OCI-LY1 (cell line): ENCODE results near the gene TFPI.

Experiments used
- H2AFZ ChIP-seq: fragments of 200-600 bp; sonication (generic), shearing (Covaris generic); 2 replicates; pipeline ENCODE4 v1.6.0; 2014; ENCODE audit warnings: antibody characterized with exemption, mild to moderate bottlenecking, low read length
- H3F3A ChIP-seq: fragments of 200-600 bp; sonication (generic), shearing (Covaris generic); 2 replicates; pipeline ENCODE4 v1.6.0; 2014; ENCODE audit warnings: mild to moderate bottlenecking, antibody characterized with exemption, low read length, moderate library complexity; ENCODE audit not compliant: insufficient read depth
- H3K27ac ChIP-seq: fragments of 200-600 bp; sonication (generic); 2 replicates; pipeline ENCODE4 v1.5.1; 2014; ENCODE audit warnings: low read length, mixed run types, mild to moderate bottlenecking, low read depth; ENCODE audit not compliant: poor library complexity, severe bottlenecking
- H3K27me3 ChIP-seq: fragments of 200-600 bp; sonication (generic); 2 replicates; pipeline ENCODE4 v1.6.0; 2014; ENCODE audit warnings: antibody characterized with exemption, mild to moderate bottlenecking, low read length, moderate library complexity; ENCODE audit not compliant: insufficient read depth
- H3K36me3 ChIP-seq: fragments of 200-600 bp; sonication (generic); 2 replicates; pipeline ENCODE4 v1.6.1; 2014; ENCODE audit warnings: mild to moderate bottlenecking, antibody characterized with exemption, low read length, moderate library complexity, mixed read lengths; ENCODE audit not compliant: insufficient read depth
- H3K4me1 ChIP-seq: fragments of 200-600 bp; sonication (generic); 2 replicates; pipeline ENCODE4 v1.5.1; 2014; ENCODE audit warnings: mild to moderate bottlenecking, low read length, moderate library complexity; ENCODE audit not compliant: insufficient read depth, severe bottlenecking
- H3K4me2 ChIP-seq: fragments of 200-600 bp; sonication (generic), shearing (Covaris generic); 2 replicates; pipeline ENCODE4 v1.6.1; 2014; ENCODE audit warnings: low read length
- H3K4me3 ChIP-seq: fragments of 200-600 bp; sonication (generic); 2 replicates; pipeline ENCODE4 v1.5.1; 2014; ENCODE audit warnings: low read length, low read depth, mild to moderate bottlenecking, mixed read lengths; ENCODE audit not compliant: poor library complexity, severe bottlenecking
- H3K79me2 ChIP-seq: fragments of 200-600 bp; shearing (Covaris generic); 2 replicates; pipeline ENCODE4 v1.6.1; 2016; ENCODE audit warnings: mixed run types, low read length, mixed read lengths; ENCODE audit not compliant: insufficient read depth
- H3K9ac ChIP-seq: fragments of 200-600 bp; sonication (generic), shearing (Covaris generic); 2 replicates; pipeline ENCODE4 v1.6.1; 2014; ENCODE audit warnings: mild to moderate bottlenecking, low read length, mixed read lengths
- H3K9me2 ChIP-seq: fragments of 200-600 bp; sonication (generic), shearing (Covaris generic); 2 replicates; pipeline ENCODE4 v1.6.1; 2014; ENCODE audit warnings: low read depth, mild to moderate bottlenecking, low read length, mixed read lengths
- H3K9me3 ChIP-seq: fragments of 200-600 bp; shearing (Covaris generic); 2 replicates; pipeline ENCODE4 v1.6.1; 2014; ENCODE audit warnings: low read length, mixed read lengths
- H4K20me1 ChIP-seq: fragments of 200-600 bp; sonication (generic), shearing (Covaris generic); 2 replicates; pipeline ENCODE4 v1.6.0; 2016; ENCODE audit warnings: mild to moderate bottlenecking, low read length; ENCODE audit not compliant: insufficient read depth
- CTCF ChIP-seq: fragments of 200-600 bp; sonication (generic), shearing (Covaris generic); IDR thresholded peaks from 2 replicates; pipeline ENCODE4 v1.5.1; 2017; ENCODE audit warnings: mild to moderate bottlenecking, antibody characterized with exemption, low read length, moderate library complexity, mixed read lengths
- EZH2 ChIP-seq: fragments of 200-600 bp; sonication (generic), shearing (Covaris generic); IDR thresholded peaks from 2 replicates; pipeline ENCODE4 v1.8.0; 2017; ENCODE audit warnings: borderline replicate concordance, mixed run types, mild to moderate bottlenecking, antibody characterized with exemption, low read length, moderate library complexity, mixed read lengths

Gene TFPI

GRCh38 chr2:187477051-187477450 is 77.2 kb downstream of the TFPI start:
- H3K4me2 ChIP-seq = no peak overlapping the region
- H3K9ac ChIP-seq = no peak overlapping the region
- no peak overlapping the region for H3K4me3 ChIP-seq
- no peaks in the 10 kb centered on the region for H3K36me3 ChIP-seq
- H3F3A ChIP-seq = no peaks in the 10 kb centered on the region
- H3K27ac ChIP-seq = no peak overlapping the region
- H2AFZ ChIP-seq = no peak overlapping the region
- H4K20me1 ChIP-seq = no peaks in the 10 kb centered on the region
- H3K9me3 ChIP-seq = no peaks in the 10 kb centered on the region
- H3K4me1 ChIP-seq = no peaks in the 10 kb centered on the region
- H3K27me3 ChIP-seq = no peaks in the 10 kb centered on the region
- no peaks in the 10 kb centered on the region for H3K9me2 ChIP-seq
- no peak for TF ChIP-seq CTCF
- no peak for TF ChIP-seq EZH2
- no peaks in the 10 kb centered on the region for H3K79me2 ChIP-seq

- Histone ChIP-seq H3K27me3 (no peaks in the 10 kb centered on the region), H4K20me1 (no peaks in the 10 kb centered on the region), H3K79me2 (no peaks in the 10 kb centered on the region), H3K9me2 (no peaks in the 10 kb centered on the region), H3K4me3 (no peak overlapping the region), H3K4me2 (no peak overlapping the region), H3K4me1 (no peaks in the 10 kb centered on the region), H2AFZ (no peak overlapping the region), H3K9me3 (no peaks in the 10 kb centered on the region), H3K36me3 (no peaks in the 10 kb centered on the region), H3F3A (no peaks in the 10 kb centered on the region), H3K27ac (no peak overlapping the region), H3K9ac (no peak overlapping the region)
- TF ChIP-seq CTCF (no peak), EZH2 (no peak)
These were observed 78.6 kb downstream of the TFPI start for GRCh38 chr2:187475499-187476248.

DNA sequence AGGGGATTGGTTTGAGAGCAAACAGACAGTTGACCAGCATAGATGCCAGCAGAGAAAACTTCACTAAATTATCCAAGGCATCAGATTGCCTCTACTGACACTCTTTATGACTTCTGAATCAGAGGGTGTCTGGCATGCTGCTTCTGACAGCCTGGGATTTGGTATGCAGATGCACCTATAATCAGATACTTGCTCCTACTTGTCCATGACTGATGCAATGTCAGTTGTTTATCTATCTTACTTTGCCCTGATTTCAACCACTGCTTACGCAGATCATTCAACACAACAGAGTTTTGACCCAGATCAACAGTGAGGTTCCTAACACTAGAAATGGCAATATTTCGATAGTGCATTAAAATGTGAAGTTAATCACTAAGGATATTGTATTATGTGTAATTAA is 83.5 kb downstream of the TFPI start:
- Histone ChIP-seq H3K79me2 (no peaks in the 10 kb centered on the region), H3K27me3 (no peaks in the 10 kb centered on the region), H3K4me1 (no peaks in the 10 kb centered on the region), H3K9me3 (no peaks in the 10 kb centered on the region), H4K20me1 (no peaks in the 10 kb centered on the region), H3K4me2 (no peak overlapping the region), H3K4me3 (no peak overlapping the region), H3K9ac (no peak overlapping the region), H3F3A (no peaks in the 10 kb centered on the region), H2AFZ (no peak overlapping the region), H3K36me3 (no peaks in the 10 kb centered on the region), H3K9me2 (no peaks in the 10 kb centered on the region), H3K27ac (no peak overlapping the region)
- TF ChIP-seq EZH2 = no peak
- no peak for TF ChIP-seq CTCF
